NCI-H2227 (cell line): ENCODE measurements around the gene RPL6.
"Not testable (repeated sequence)": the region's sequence is repeated elsewhere in the genome, so short reads cannot be mapped to it uniquely, and the experiment has no call there.

Experiments
- DNase-seq: peaks from one replicate; lab custom pipeline; 2025; ENCODE audit not compliant: unreplicated experiment; lab: John Stamatoyannopoulos, UW

RPL6 gene

DNA sequence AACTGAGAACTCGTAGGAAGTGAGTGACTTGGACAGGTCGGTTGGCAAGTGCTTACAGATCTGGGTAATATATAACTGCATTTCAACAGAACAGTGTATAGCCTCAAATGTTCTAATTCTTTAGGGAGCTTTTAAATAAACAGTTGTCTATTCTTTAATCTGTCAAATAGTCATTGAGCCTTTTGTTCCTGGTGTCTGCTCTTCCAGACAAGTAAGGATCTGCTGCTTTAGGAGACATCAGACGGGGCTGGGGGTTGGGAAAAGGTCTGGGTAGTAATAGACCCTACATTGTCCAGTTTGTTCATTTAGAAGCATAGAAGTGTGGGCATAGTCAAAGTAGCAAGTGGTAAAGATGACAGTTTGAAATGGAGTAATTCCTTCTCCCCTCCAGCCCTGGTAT, 11.3 kb upstream of the RPL6 start:
- no peak for DNase-seq

DNA sequence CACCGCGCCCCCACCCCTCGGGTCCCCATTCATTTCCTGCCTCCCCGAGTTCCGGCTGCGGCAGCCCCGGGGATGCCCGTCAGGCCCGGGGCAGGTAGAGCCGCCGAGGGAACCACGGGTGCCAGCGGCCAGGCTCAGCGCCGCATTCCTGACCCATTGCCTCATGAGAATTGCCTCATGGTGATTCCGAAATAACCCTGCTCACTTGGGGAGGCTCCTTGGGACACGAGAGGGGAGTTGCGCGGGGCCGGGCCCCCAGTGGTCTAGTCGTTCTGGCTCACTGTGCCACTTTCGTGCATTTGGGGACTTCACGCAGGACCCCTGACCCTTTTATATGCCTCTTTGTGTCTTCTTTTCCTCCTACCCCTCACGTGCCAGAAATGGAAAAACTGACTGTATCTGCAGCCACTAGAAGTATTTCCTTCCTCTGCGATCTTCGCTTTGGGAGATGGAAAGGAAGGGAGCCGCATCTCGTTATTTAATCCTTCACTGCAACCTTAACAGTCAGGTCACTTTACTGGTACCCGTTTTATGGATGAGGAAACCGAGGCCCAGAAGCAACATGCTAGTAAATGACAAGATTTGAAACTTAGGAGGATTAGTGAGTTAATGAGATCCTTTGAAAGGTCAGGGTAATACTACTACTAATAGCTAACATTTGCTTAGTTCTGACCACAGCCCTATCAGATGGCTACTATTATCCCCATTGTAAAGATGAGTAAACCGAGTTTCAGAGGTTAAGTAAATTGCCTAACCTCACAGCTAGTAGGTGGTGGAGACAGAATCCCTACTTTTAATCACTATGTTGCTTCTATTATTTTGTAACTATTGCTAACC, 10.1 kb upstream of the RPL6 start:
- peak; percentile 69 for DNase-seq

DNA sequence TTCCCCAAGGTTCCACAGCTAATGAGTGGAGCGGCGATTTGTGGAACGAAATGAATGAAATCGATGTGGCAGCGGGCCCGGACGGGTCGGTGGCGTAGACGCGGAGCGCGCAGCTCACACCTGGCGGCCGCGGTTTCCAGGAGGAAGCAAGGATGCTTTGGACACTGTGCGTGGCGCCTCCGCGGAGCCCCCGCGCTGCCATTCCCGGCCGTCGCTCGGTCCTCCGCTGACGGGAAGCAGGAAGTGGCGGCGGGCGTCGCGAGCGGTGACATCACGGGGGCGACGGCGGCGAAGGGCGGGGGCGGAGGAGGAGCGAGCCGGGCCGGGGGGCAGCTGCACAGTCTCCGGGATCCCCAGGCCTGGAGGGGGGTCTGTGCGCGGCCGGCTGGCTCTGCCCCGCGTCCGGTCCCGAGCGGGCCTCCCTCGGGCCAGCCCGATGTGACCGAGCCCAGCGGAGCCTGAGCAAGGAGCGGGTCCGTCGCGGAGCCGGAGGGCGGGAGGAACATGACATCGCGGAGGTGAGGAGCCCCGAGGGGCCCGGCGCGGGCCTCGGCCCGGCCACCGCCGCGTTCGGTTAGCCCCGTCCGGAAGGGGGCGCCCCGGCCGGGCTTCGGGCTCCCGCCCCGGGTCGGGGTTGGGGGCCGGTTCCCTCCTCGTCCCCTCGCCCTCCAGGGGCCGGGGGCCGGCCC, 9.3 kb upstream of the RPL6 start, which contains the start of gene PTPN11:
TSS of gene PTPN11 (plus strand) at position 340 of the 689 bp plus-strand sequence. CDS start at position 505, 165 bp downstream.
- peak; percentile 91 for DNase-seq

DNA sequence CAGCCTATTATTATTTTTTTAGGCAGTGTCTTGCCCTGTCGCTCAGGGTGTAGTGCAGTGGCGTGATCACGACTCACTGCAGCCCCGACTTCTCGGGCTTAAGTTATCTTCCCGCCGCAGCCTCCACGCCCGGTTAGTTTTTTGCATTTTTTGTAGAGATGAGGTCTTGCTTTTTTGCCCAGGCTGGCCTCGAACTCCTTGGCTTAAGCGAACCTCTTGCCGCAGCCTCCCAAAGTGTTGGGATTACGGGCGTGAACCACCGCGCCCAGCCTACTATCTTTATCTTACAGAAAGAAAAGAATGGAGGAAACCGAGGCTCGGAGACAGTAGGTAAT, 8.8 kb upstream of the RPL6 start:
- DNase-seq, result no peak

DNA sequence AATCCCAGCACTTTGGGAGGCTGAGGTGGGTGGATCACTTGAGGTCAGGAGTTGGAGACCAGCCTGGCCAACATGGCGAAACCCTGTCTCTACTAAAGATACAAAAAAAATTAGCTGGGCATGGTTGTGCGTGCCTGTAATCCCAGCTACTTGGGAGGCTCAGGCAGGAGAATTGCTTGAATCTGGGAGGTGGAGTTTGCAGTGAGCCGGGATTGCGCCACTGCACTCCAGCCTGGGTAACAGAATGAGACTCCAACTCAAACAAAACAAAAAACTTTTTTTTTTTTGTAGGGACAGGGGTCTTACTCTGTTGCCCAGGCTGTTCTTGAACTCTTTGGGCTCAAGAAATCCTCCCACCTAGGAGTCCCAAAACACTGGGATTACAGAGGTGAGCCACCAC, 6.1 kb upstream of the RPL6 start:
- not testable (repeated sequence) for DNase-seq

DNA sequence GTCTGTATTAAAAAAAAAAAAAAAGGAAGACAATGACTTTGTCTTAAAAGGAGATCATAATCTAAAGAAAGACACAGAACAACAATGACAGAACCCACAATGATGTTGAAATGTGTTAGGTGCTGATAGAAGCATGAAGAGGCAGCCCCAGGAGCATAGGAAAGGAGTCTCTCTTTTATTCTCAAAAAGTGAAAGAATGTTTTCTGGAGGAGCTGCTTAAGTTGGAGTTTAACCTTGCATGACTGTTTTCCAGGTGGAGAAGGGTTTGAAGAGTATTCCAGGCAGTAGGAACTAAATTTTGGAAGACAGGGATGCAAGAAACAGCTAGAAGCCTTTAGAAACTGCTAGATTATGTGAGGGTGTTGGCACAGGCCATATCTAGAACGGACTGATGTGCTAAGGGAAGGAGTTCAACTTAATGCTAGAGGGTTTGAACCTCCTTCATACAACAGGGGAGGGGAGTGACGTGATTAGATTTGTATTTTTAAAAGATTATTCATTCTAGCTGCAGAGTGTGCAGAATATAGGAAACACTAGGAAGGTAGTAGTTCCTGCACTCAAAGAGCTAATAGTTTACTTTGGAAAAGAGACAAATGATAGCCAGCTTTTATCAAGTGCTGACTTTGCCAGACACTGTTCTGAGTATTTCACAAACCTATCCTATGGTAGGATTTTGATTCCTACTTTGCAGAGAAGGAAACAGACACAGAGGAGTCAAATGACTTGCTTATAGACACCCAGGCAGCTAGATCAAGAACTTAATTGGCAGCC, 4.6 kb upstream of the RPL6 start:
- DNase-seq, result no peak

DNA sequence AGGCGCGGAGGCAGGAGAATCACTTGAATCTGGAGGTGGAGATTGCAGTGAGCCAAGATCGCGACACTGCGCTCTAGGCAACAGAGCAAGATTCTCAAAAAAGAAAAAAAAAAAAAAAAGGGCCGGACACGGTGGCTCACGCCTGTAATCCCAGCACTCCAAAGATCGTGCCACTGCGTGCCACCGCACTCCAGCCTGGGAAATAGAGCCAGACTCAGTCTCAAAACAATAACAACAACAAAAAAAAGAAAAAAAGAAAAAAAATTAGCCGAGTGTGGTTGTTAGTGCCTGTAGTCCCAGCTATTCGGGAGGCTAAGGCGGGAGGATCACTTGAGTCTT, 470 bp upstream of the RPL6 start:
- no peak for DNase-seq

DNA sequence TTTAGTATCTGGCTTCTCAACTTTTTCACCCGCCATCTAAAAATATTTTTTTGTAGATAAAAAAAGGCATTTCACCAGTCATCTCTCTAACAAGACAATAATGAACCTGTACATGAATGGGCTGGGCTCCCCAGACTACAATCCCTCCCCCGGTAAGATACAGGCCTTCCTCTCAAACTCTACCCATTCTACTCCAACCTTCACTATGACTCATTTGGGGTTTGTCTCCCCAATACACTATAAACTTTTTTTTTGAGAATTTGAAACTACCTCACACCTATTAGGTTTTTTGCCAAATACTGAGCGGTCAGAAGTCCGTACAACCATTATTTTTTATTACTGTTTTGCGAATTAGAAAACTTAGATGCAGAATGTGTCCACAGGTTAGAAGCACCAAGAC, 784 bp downstream of the RPL6 start:
- no peak for DNase-seq

DNA sequence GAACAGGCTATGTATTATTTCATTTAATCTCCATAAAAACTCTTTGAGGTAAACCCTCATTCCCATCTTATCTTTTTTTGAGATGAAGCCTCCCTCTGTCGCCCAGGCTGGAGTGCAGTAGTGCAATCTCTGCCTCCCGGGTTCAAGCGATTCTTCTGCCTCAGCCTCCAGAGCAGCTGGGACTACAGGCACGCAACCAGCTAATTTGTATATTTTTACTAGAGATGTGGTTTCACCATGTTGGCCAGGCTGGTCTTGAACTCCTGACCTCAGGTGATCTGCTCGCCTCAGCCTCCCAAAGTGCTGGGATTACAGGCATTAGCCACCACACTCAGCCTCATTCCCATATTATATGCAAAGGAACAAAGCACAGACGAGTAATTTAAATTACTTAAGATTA, 1.7 kb downstream of the RPL6 start:
- DNase-seq, result not testable (repeated sequence)

DNA sequence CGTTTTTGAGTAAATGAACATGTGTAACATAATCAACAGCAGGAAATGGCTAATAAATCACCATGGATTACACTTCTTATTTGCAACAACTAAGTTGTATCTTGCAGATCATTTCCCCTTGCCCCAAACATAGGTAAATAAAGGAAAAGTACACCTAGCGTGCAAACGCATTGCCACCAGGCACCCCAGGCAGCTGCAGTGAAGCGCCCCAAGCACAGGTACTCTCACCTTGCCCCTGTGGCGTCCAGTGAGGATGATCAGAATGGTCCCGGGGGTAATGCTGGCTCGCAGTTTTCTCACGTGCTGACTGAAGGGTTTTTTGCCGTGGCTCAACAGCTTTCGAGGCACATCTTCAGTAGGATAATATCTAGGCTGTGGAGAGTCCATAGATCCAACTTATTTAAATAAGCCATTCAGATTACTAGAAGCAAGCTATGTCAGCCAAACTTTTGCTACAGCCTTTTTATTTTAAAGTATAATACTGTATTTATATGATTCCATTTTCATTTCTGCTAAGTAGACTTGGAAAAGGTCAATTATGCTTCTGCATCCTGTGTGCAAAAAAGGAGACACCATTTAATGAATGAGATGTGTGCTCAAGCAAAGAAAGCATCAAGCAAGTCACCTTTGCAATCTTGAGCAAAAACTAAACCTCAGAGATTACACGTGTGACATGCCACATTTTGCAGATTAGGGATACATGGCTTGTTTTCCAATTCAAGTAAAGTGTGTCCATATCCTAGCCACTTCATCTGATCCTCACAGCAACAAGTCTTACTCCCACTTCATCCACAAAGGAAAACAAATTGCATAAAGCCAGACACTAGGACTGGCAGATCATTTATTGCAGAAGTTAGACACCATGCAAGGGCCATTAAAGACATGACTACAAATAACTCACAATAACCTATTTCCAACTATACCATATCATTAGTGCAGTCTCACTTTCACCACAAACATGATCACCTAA, 2.6 kb downstream of the RPL6 start:
- no peak for DNase-seq

DNA sequence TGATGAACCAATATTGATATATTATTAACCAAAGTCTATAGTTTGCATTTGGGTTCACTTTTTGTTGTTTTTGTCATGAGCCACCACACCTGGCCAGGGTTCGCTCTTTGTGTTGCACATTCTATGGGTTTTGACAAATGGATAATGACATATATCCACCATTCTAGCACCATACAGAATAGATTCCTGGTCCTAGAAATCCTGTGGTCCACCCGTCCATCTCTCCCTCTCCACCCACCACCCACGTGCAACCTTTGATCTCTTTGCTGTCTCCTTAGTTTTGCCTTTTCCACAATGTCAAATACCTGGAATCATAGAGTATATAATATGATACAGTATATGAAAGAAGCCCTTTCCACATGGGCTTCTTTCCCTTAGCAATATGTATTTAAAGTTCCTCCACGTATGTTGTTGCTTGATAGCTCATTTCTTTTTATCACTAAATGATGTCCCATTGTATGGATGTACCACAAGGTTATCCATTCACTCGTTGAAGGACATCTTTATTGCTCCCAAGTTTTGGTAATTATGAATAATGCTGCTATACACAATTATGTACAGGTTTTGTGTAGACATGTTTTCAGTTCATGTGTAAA, 7.4 kb downstream of the RPL6 start:
- no peak for DNase-seq

DNA sequence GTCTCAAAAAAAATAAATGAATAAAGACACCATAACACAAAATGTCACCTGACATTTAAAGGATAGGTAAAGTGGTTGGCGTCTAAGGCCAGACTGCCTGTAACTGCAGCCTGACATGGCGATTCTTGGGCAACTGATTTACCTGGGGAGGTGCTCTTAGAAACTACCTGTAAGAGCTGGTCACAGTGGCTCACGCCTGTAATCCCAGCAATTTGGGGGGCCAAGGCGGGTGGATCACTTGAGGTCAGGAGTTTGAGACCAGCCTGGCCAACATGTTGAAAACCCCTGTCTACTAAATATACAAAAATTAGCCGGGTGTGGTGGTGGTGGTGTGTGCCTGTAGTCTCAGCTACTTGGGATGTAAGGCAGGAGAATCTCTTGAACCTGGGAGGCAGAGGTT, 8.4 kb downstream of the RPL6 start:
- DNase-seq, result no peak

DNA sequence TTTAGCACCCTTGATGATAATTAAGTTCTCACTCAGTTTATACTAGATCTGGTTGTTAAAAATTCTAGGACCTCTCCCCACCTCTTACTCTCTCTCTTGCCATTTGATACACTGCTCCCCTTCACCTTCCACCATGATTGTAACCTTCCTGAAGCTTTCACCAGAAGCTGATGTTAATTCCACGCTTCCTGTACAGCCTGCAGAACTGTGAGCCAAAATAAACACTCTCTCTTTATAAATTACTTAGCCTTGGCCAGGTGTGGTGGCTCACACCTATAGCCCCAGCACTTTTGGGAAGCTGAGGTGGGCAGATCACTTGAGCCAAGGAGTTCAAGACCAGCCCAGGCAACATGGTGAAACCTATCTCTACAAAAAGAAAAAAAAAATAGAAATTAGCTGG, 16.1 kb downstream of the RPL6 start:
- no peak for DNase-seq

DNA sequence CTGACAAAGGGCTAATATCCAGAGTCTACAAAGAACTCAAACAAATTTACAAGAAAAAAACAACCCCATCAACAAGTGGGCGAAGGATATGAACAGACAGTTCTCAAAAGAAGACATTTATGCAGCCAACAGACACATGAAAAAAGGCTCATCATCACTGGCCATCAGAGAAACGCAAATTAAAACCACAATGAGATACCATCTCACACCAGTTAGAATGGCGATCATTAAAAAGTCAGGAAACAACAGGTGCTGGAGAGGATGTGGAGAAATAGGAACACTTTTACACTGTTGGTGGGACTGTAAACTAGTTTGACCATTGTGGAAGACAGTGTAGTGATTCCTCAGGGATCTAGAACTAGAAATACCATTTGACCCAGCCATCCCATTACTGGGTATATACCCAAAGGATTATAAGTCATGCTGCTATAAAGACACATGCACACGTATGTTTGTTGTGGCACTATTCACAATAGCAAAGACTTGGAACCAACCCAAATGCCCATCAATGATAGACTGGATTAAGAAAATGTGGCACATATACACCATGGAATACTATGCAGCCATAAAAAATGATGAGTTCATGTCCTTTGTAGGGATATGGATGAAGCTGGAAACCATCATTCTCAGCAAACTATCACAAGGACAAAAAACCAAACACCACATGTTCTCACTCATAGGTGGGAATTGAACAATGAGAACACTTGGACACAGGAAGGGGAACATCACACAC, 19.3 kb downstream of the RPL6 start:
- DNase-seq, result not testable (repeated sequence)

DNA sequence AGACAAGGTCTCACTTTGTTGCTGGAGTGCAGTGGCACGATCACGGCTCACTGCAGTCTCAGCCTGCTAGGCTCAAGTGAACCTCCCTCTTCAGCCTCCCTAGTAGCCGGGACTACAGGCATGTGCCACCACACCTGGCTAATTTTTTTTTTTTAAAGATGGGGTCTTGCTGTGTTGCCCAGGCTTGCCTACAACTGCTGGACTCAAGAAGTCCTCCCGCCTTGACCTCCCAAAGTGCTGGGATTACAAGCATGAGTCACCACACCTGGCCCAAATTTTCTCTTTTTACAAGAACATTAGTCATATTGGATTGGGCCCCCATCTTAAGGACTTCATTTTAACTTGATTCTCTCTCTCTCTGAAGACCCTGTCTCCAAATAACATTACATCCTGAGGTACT, 20.2 kb downstream of the RPL6 start:
- DNase-seq, result no peak

DNA sequence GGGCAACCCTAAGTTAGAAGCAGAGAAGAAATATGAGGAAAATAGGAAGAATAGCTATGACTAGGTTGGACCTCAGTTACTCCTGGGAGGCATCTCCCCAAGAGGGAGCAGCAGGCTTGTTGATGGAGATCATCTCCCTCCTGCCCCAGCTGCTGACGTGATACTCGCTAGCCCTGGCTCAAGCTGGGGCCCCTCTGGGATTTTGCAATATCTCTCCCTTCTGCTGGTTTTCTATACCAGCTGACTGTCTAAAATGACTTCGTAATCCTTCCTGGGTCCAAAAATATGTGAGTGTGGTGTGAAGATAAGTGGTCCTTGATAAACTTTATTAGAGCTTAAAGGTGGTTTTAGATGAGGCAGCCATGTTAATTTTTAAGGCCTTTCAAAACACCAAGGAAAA, 22.7 kb downstream of the RPL6 start:
- DNase-seq, result peak; percentile 17

DNA sequence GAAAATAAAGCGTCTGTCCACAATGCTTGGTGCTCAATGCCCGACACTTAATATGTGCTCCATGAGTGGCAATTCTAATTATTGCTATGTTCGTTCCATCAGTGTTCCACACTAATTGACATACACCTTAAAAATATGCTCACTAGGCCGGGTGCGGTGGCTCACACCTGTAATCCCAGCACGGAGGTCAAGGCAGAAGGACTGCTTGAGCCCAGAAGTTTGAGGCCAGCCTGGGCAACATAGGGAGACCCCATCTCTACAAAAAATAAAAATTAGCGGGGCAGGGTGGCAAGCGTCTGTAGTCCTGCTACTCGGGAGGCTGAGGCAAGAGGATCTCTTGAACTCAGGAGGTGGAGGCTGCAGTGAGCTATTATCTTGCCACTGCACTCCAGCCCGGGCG, 26.5 kb downstream of the RPL6 start:
- DNase-seq, result no peak

DNA sequence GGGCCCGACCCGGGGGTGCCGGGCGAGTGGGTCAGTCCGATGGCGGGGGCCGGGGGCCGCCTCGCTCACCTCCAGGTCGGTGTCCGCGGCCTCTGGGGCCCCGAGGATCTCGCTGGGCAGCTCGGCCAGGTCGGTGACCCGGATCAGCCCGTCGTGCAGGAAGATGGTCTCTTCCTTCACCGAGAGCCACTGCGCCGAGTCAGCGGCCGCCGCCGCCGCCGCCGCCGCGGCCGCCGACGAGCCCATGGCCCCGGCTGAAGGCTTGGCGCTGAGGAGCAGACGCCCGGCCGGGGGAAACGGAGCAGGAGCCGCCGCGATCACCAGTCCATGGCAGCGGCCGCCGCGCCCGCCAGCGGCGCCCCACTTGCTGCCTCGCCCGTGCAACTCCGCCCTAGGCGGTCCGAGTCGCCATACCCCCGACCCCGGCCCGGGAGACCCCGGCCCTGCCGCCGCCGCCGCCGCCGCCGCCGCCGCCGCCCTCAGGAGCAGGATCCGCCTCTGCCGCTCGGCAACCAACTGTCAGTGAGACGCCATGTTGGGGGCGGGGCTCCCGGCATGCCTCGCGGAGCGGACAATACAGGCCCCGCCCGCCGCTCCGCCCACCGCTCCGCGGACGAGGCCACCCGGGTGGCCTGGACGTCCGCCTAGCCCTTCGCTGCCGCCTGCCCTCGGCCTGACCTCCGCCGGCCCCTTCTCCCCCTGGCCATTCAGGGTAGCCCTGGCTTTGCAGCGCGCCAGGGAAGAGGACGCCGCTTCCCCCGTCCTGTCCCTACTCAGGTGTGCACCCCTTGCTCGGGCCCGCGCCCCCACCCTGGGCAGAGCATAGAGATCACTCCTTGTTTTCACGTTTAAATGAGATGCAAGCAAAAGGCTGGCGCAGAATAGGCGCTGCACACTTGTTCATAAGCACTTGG, 27.3 kb downstream of the RPL6 start, which contains the start of gene HECTD4:
TSS of gene HECTD4 (minus strand) at position 549 of the 914 bp plus-strand sequence. CDS start at position 246, 303 bp downstream.
- peak; percentile 96 for DNase-seq
